ENCODE measurements around the gene PCDH9. TPM values are rescaled to one million over a fixed set of nuclear protein-coding genes. Genes with fewer than 3 reads are reported as not detected.

The PCDH9 gene
- total and polyA plus RNA-seq, 10 of the 15 experiments (the other 5 are each of a cell fraction or from before 2014, with no cell fraction given): 0.02 to 2.3 (median 0.05) TPM; not detected in 1

GRCh38 chr13:67227131-67227983 lies 2.8 kb downstream of the PCDH9 start:
- ChIA-PET SMC1A (ENCODE audit: uncharacterized antibody, unreplicated experiment) (interaction anchor here (1.1 kb wide), 1 partner anchor 538 kb away, joined by 3 read pairs; no protein-coding TSS in a partner anchor), POLR2A (no interaction called here), RAD21 (ENCODE audit: unreplicated experiment) (interaction anchor here (1.5 kb wide), 1 partner anchor 11 kb away, joined by 3 read pairs; no protein-coding TSS in a partner anchor), CTCF (interaction anchor here (2.5 kb wide), 1 partner anchor 11 kb away, joined by 8 read pairs; no protein-coding TSS in a partner anchor)
- Histone ChIP-seq H3K4me2 (ENCODE audit: control insufficient read depth, insufficient read depth) (no peak overlapping the region), H3K9me3 (replicated peaks; ENCODE audit: control insufficient read depth, insufficient read depth, low read length) (no peaks in the 10 kb centered on the region; the same call in 2 of the 3 replicates), H3K4me1 (ENCODE audit: control insufficient read depth, insufficient read depth, low read length) (no peaks in the 10 kb centered on the region; the same call in 1 of the 2 replicates), H3K9ac (ENCODE audit: control insufficient read depth, insufficient read depth, low read length) (no peak overlapping the region), H3K27ac (ENCODE audit: control insufficient read depth, insufficient read depth) (no peak overlapping the region), H3K27me3 (replicated peaks in 1 of 2; ENCODE audit: control insufficient read depth in 2 of 2, insufficient read depth in 2 of 2, low read length in 1 of 2) (peaks cover 1 to 7% of the 10 kb centered on the region in 2 experiments; a peak in 3 of 4 replicates), H3K79me2 (ENCODE audit: control insufficient read depth, insufficient read depth, low read length) (no peaks in the 10 kb centered on the region), H3K4me3 (no peak overlapping the region), H3K36me3 (ENCODE audit: control insufficient read depth in 2 of 2, insufficient read depth in 2 of 2, low read length in 1 of 2) (no peaks in the 10 kb centered on the region), H2AFZ (ENCODE audit: control insufficient read depth, low read depth, low read length) (no peak overlapping the region), H4K20me1 (ENCODE audit: control insufficient read depth, insufficient read depth) (no peaks in the 10 kb centered on the region)
- no TSS peak for BruUV-seq (replicated peaks)
- FAIRE-seq (no peak), DNase-seq (ENCODE audit: low read depth, low spot score) (no peak), ATAC-seq (no peak)
- intact Hi-C loops (cut with micrococcal nuclease; ENCODE audit: unreplicated experiment) (no loop called here), in situ Hi-C loops (cut with MboI) (no loop called here)
- WGBS (ENCODE audit: insufficient coverage, insufficient replicate concordance, low lambda C conversion rate, missing lambda C conversion rate): 44% methylated on average over 12 of the region's 12 CpGs
- no peak for TF ChIP-seq SMAD5 (IDR thresholded peaks at IDR 0.05; ENCODE audit: low read depth)
- no peak for TF ChIP-seq ZBED1 (IDR thresholded peaks at IDR 0.05; ENCODE audit: borderline replicate concordance)
- TF ChIP-seq YBX1 (IDR thresholded peaks at IDR 0.05): no peak
- TF ChIP-seq JUNB (IDR thresholded peaks at IDR 0.05): no peak
- TF ChIP-seq PML (IDR thresholded peaks at IDR 0.05; ENCODE audit: low read length): no peak
- TF ChIP-seq SPI1 (IDR thresholded peaks at IDR 0.05; ENCODE audit: borderline replicate concordance, insufficient read depth, low read depth, low read length): no peak
- TF ChIP-seq POLR2AphosphoS2 (IDR thresholded peaks at IDR 0.05; ENCODE audit: low read depth, low read length): no peak
- no peak for TF ChIP-seq CEBPZ (IDR thresholded peaks at IDR 0.05; ENCODE audit: low read depth, low read length)
- no peak for TF ChIP-seq SKIL (IDR thresholded peaks at IDR 0.05; ENCODE audit: low read depth, poor library complexity, severe bottlenecking)
- TF ChIP-seq, protein P1, sequence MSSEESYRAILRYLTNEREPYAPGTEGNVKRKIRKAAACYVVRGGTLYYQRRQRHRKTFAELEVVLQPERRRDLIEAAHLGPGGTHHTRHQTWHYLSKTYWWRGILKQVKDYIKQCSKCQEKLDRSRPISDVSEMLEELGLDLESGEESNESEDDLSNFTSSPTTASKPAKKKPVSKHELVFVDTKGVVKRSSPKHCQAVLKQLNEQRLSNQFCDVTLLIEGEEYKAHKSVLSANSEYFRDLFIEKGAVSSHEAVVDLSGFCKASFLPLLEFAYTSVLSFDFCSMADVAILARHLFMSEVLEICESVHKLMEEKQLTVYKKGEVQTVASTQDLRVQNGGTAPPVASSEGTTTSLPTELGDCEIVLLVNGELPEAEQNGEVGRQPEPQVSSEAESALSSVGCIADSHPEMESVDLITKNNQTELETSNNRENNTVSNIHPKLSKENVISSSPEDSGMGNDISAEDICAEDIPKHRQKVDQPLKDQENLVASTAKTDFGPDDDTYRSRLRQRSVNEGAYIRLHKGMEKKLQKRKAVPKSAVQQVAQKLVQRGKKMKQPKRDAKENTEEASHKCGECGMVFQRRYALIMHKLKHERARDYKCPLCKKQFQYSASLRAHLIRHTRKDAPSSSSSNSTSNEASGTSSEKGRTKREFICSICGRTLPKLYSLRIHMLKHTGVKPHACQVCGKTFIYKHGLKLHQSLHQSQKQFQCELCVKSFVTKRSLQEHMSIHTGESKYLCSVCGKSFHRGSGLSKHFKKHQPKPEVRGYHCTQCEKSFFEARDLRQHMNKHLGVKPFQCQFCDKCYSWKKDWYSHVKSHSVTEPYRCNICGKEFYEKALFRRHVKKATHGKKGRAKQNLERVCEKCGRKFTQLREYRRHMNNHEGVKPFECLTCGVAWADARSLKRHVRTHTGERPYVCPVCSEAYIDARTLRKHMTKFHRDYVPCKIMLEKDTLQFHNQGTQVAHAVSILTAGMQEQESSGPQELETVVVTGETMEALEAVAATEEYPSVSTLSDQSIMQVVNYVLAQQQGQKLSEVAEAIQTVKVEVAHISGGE (CRISPR knock-in tag; IDR thresholded peaks at IDR 0.05): no peak
- no peak for TF ChIP-seq SRF (IDR thresholded peaks at IDR 0.05; ENCODE audit: low read depth in 2 of 2, low read length in 2 of 2)
